GM19023 (cell line): ENCODE data around the gene PPP2R5C.

ENCODE experiments used
- ATAC-seq: cut with Tn5 transposase; IDR thresholded peaks from one replicate; pipeline ENCODE4 v1.9.1; 2021; ENCODE audit warnings: mild to moderate bottlenecking, moderate library complexity; ENCODE audit not compliant: unreplicated experiment

Gene PPP2R5C

GRCh38 chr14:101882141-101882935 is 120.8 kb downstream of the PPP2R5C start:
- ATAC-seq, result no peak

GRCh38 chr14:101884089-101884933 is 122.8 kb downstream of the PPP2R5C start:
- ATAC-seq, result no peak

GRCh38 chr14:101884934-101885576 is 123.5 kb downstream of the PPP2R5C start:
- no peak for ATAC-seq

- no peak for ATAC-seq
Observed at GRCh38 chr14:101887219-101887618, 125.7 kb downstream of the PPP2R5C start.

GRCh38 chr14:101888182-101888581 is 126.7 kb downstream of the PPP2R5C start:
- ATAC-seq, result no peak

GRCh38 chr14:101889366-101889765 is 127.9 kb downstream of the PPP2R5C start:
- ATAC-seq, result no peak

- ATAC-seq, result no peak
Observed at GRCh38 chr14:101889898-101890297, 128.4 kb downstream of the PPP2R5C start.

GRCh38 chr14:101891471-101891870 is 130.0 kb downstream of the PPP2R5C start:
- ATAC-seq, result no peak

GRCh38 chr14:101893759-101894158 is 132.2 kb downstream of the PPP2R5C start:
- no peak for ATAC-seq

- ATAC-seq, result no peak
Observed at GRCh38 chr14:101894365-101895081, 133.0 kb downstream of the PPP2R5C start.

GRCh38 chr14:101895256-101895655 is 133.7 kb downstream of the PPP2R5C start:
- ATAC-seq, result no peak

- ATAC-seq, result no peak
Observed at GRCh38 chr14:101897326-101897725, 135.8 kb downstream of the PPP2R5C start.

GRCh38 chr14:101898416-101898815 is 136.9 kb downstream of the PPP2R5C start:
- ATAC-seq, result no peak

GRCh38 chr14:101899263-101899662 is 137.8 kb downstream of the PPP2R5C start:
- no peak for ATAC-seq

GRCh38 chr14:101900253-101900652 is 138.7 kb downstream of the PPP2R5C start:
- ATAC-seq, result no peak

- no peak for ATAC-seq
Observed at GRCh38 chr14:101903111-101903561, 141.6 kb downstream of the PPP2R5C start.

GRCh38 chr14:101905614-101906013 is 144.1 kb downstream of the PPP2R5C start:
- ATAC-seq, result no peak

- no peak for ATAC-seq
Observed at GRCh38 chr14:101906645-101907044, 145.1 kb downstream of the PPP2R5C start.

- ATAC-seq, result no peak
Observed at GRCh38 chr14:101907619-101908018, 146.1 kb downstream of the PPP2R5C start.

GRCh38 chr14:101908795-101909194 is 147.3 kb downstream of the PPP2R5C start:
- no peak for ATAC-seq
